Neural cell (in vitro differentiated cells): ENCODE data around the gene TNS3. TPM values are rescaled to one million over a fixed set of nuclear protein-coding genes. Genes with fewer than 3 reads are reported as not detected.

Experiments
- H2AFZ ChIP-seq: fragments of 200-600, 300-800 bp; sonication (generic), shearing (Covaris generic); 2 replicates; pipeline ENCODE4 v1.6.0; 2014; ENCODE audit warnings: low read depth, mild to moderate bottlenecking, antibody characterized with exemption, low read length, moderate library complexity
- H3F3A ChIP-seq: fragments of 200-600 bp; shearing (Covaris generic); 2 replicates; pipeline ENCODE4 v1.6.1; 2016; ENCODE audit warnings: mild to moderate bottlenecking, moderate library complexity, mixed read lengths, antibody characterized with exemption, low read length; ENCODE audit not compliant: insufficient read depth, poor library complexity, severe bottlenecking
- H3K27ac ChIP-seq: fragments of 200-600, 300-800 bp; sonication (generic), shearing (Covaris generic); 2 replicates; pipeline ENCODE4 v1.5.1; 2014; ENCODE audit warnings: mild to moderate bottlenecking, low read length, moderate library complexity
- H3K27me3 ChIP-seq: fragments of 300-800, 200-600 bp; sonication (generic), shearing (Covaris generic); 2 replicates; pipeline ENCODE4 v1.6.0; 2014; ENCODE audit warnings: mild to moderate bottlenecking, low read depth, low read length, moderate library complexity; ENCODE audit not compliant: insufficient read depth
- H3K36me3 ChIP-seq: fragments of 300-800, 200-600 bp; sonication (generic), shearing (Covaris generic); 2 replicates; pipeline ENCODE4 v1.5.1; 2014; ENCODE audit warnings: mild to moderate bottlenecking, antibody characterized with exemption, low read length, moderate library complexity; ENCODE audit not compliant: insufficient read depth
- H3K4me2 ChIP-seq: fragments of 300-800, 200-600 bp; sonication (generic), shearing (Covaris generic); 2 replicates; pipeline ENCODE4 v1.6.0; 2014; ENCODE audit warnings: mild to moderate bottlenecking, low read length
- H3K4me3 ChIP-seq: fragments of 300-800, 200-600 bp; sonication (generic), shearing (Covaris generic); 2 replicates; pipeline ENCODE4 v1.5.1; 2014; ENCODE audit warnings: mild to moderate bottlenecking, low read length, moderate library complexity
- H3K79me2 ChIP-seq: fragments of 200-600 bp; shearing (Covaris generic); replicated peaks from 2 replicates; pipeline ENCODE4 v1.6.0; 2014; ENCODE audit warnings: mild to moderate bottlenecking, low read length, moderate library complexity; ENCODE audit not compliant: insufficient read depth
- H3K9ac ChIP-seq: fragments of 300-800, 200-600 bp; sonication (generic), shearing (Covaris generic); 2 replicates; pipeline ENCODE4 v1.6.1; 2016; ENCODE audit warnings: mild to moderate bottlenecking, low read length, mixed read lengths
- H3K9me2 ChIP-seq: fragments of 200-600 bp; shearing (Covaris generic); 2 replicates; pipeline ENCODE4 v1.6.1; 2016; ENCODE audit warnings: mild to moderate bottlenecking, low read length, mixed read lengths; ENCODE audit not compliant: insufficient read depth
- H3K9me3 ChIP-seq: fragments of 200-600, 300-800 bp; sonication (generic), shearing (Covaris generic); 2 replicates; pipeline ENCODE4 v1.6.1; 2016; ENCODE audit warnings: mild to moderate bottlenecking, mixed run types, low read length, moderate library complexity, mixed read lengths
- H4K20me1 ChIP-seq: fragments of 200-600 bp; shearing (Covaris generic); 2 replicates; pipeline ENCODE4 v1.6.1; 2016; ENCODE audit warnings: mild to moderate bottlenecking, mixed run types; ENCODE audit not compliant: insufficient read depth
- CTCF ChIP-seq: fragments of 450-650 bp; IDR thresholded peaks from 2 replicates; pipeline ENCODE4 v1.5.1; 2014; ENCODE audit warnings: antibody characterized with exemption, mild to moderate bottlenecking, moderate library complexity; ENCODE audit not compliant: poor library complexity, severe bottlenecking
- EP300 ChIP-seq: fragments of 450-650 bp; conservative IDR thresholded peaks from 2 replicates; pipeline ENCODE4 v1.6.1; 2014; ENCODE audit warnings: antibody characterized with exemption, mild to moderate bottlenecking, moderate library complexity; ENCODE audit not compliant: poor library complexity, severe bottlenecking
- EZH2 ChIP-seq: fragments of 200-600, 300-800 bp; shearing (Covaris generic), sonication (generic); IDR thresholded peaks from 2 replicates; pipeline ENCODE4 v1.6.1; 2014; ENCODE audit warnings: antibody characterized with exemption, low read length, borderline replicate concordance, mild to moderate bottlenecking; ENCODE audit not compliant: insufficient read depth, poor library complexity, severe bottlenecking
- MXI1 ChIP-seq: fragments of 450-650 bp; conservative IDR thresholded peaks from 2 replicates; pipeline ENCODE4 v1.6.1; 2014; ENCODE audit warnings: antibody characterized with exemption, mild to moderate bottlenecking; ENCODE audit not compliant: poor library complexity, severe bottlenecking
- POLR2AphosphoS5 ChIP-seq: IDR thresholded peaks from 2 replicates; pipeline ENCODE4 v1.6.1; 2012
- RAD21 ChIP-seq: fragments of 450-650 bp; conservative IDR thresholded peaks from 2 replicates; pipeline ENCODE4 v1.6.1; 2014; ENCODE audit warnings: antibody characterized with exemption, mild to moderate bottlenecking, moderate library complexity
- REST ChIP-seq: IDR thresholded peaks from 2 replicates; pipeline ENCODE4 v1.6.1; 2012; ENCODE audit warnings: borderline replicate concordance
- SMC3 ChIP-seq: fragments of 450-650 bp; conservative IDR thresholded peaks from 2 replicates; pipeline ENCODE4 v1.6.1; 2014; ENCODE audit warnings: antibody characterized with exemption, mild to moderate bottlenecking, moderate library complexity; ENCODE audit not compliant: poor library complexity
- TAF1 ChIP-seq: IDR thresholded peaks from 2 replicates; pipeline ENCODE4 v1.6.1; 2012; ENCODE audit warnings: low read depth
- polyA plus RNA-seq: library from polyadenylated mRNA; depleted of rRNA; stranded (reverse); fragments of >200 nt; gene quantifications from 2 replicates; pipeline ENCODE4 v1.2.3, GENCODE V29; 2014

TNS3 gene
- polyA plus RNA-seq, 1 donor from 2014 or later, result 0.58 TPM

- no peaks in the 10 kb centered on the region for H3F3A ChIP-seq
- no peaks in the 10 kb centered on the region for H3K27me3 ChIP-seq
- no peak overlapping the region for H3K9ac ChIP-seq
- H3K4me3 ChIP-seq, result no peak overlapping the region
- no peak overlapping the region for H3K4me2 ChIP-seq
- H4K20me1 ChIP-seq, result no peaks in the 10 kb centered on the region
- TF ChIP-seq EZH2, result no peak
- no peak for TF ChIP-seq MXI1
- TF ChIP-seq EP300, result no peak
- no peak for TF ChIP-seq RAD21
- no peak for TF ChIP-seq REST
- TF ChIP-seq SMC3, result no peak
- no peak for TF ChIP-seq CTCF
- no peak for TF ChIP-seq TAF1
- TF ChIP-seq POLR2AphosphoS5, result no peak
- H3K27ac ChIP-seq, result no peak overlapping the region
- no peaks in the 10 kb centered on the region for H3K36me3 ChIP-seq
- no peaks in the 10 kb centered on the region for H3K9me2 ChIP-seq
- no peaks in the 10 kb centered on the region for H3K79me2 ChIP-seq
- no peaks in the 10 kb centered on the region for H3K9me3 ChIP-seq
- no peak overlapping the region for H2AFZ ChIP-seq
These were observed 12.5 kb upstream of the TNS3 start for GRCh38 chr7:47594406-47594805.

DNA sequence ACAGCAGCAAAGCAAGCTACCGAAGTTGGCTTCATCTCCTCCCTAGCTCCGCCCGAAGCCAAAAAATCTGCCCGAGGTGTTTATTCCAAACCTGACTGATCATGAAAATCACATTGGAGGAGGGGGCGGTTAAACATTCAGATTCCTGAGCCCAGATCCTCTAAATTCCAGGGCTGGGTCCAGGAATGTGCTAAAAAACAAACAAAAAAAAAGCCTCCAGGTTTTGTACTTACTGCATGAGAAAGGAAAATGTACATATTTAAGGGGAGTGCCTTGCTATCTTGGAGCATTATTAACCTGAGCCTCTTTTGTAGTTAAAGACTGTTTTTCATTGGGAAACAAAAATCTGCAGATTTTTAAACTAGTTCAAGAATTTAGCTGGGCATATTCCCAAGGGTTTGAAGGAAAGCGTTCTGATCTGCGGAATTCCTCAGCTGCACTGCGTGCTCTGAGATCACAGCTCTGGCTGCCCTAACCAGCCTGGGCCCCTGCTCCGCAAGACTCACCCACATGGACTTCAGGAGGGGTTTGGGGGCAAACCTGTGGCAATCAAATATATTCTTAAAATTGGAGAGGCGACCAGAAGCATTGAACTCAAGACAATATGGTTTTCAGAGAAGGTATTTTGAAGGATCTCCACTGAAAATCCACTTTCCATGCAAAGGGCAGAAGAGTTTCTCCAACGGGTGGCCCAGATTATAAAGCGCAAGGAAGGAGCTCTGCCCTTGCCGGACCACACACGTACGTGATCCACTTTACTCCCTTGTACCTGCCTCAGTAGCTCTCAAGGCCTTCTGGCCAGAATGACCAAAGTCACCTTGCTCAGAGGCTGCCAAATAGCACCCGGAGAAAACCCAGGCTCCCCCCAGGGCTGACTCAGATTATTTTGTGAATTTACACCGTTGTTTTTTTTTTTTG lies 10.0 kb upstream of the TNS3 start:
- H3F3A ChIP-seq, result no peaks in the 10 kb centered on the region
- no peaks in the 10 kb centered on the region for H3K9me3 ChIP-seq
- no peak overlapping the region for H3K9ac ChIP-seq
- no peaks in the 10 kb centered on the region for H3K79me2 ChIP-seq
- H3K36me3 ChIP-seq, result no peaks in the 10 kb centered on the region
- no peaks in the 10 kb centered on the region for H3K9me2 ChIP-seq
- H4K20me1 ChIP-seq, result no peaks in the 10 kb centered on the region
- no peak overlapping the region for H3K4me3 ChIP-seq
- H3K4me2 ChIP-seq, result no peak overlapping the region
- no peak overlapping the region for H2AFZ ChIP-seq
- no peak for TF ChIP-seq CTCF
- no peak for TF ChIP-seq TAF1
- no peaks in the 10 kb centered on the region for H3K27me3 ChIP-seq
- no peak overlapping the region for H3K27ac ChIP-seq
